Kidney tubule cell (primary cell): Measurements from ENCODE around the gene CABLES2.
A peak's percentile ranks its signal among the peaks of the same experiment; 100 is the strongest.

Source experiments
- DNase-seq: peaks from one replicate; pipeline ENCODE4 v3.0.0-alpha.2; 2018; ENCODE audit warnings: low spot score

Gene CABLES2

GRCh38 chr20:62372042-62372993 is 34.8 kb downstream of the CABLES2 start:
- no peak for DNase-seq

GRCh38 chr20:62371588-62372041 is 35.5 kb downstream of the CABLES2 start:
- DNase-seq: no peak

- no peak for DNase-seq
These were observed 36.1 kb downstream of the CABLES2 start for GRCh38 chr20:62370807-62371587.

- DNase-seq: peak; percentile 74
These were observed 36.8 kb downstream of the CABLES2 start for GRCh38 chr20:62370115-62370806.

- DNase-seq: no peak
These were observed 37.3 kb downstream of the CABLES2 start for GRCh38 chr20:62369815-62370114.

- peak; percentile 83 for DNase-seq
These were observed 37.9 kb downstream of the CABLES2 start for GRCh38 chr20:62368976-62369814.

GRCh38 chr20:62368392-62368975 is 38.6 kb downstream of the CABLES2 start:
- no peak for DNase-seq

GRCh38 chr20:62367633-62368391 is 39.3 kb downstream of the CABLES2 start:
- no peak for DNase-seq

- DNase-seq: peak; percentile 64
These were observed 39.9 kb downstream of the CABLES2 start, which contains the start of gene LAMA5 for GRCh38 chr20:62367136-62367632. LAMA5 (minus strand) TSS chr20:62367312; CDS start chr20:62367245, 67 bp downstream.

- DNase-seq: peak; percentile 67
These were observed 40.5 kb downstream of the CABLES2 start for GRCh38 chr20:62366370-62367135.

GRCh38 chr20:62365814-62366369 is 41.2 kb downstream of the CABLES2 start:
- DNase-seq: peak; percentile 89

GRCh38 chr20:62364911-62365736 is 42.0 kb downstream of the CABLES2 start:
- DNase-seq: peak; percentile 47

- DNase-seq: no peak
These were observed 42.9 kb downstream of the CABLES2 start for GRCh38 chr20:62363920-62364851.

GRCh38 chr20:62362991-62363919 is 43.8 kb downstream of the CABLES2 start:
- DNase-seq: peak; percentile 54

GRCh38 chr20:62362590-62362940 is 44.5 kb downstream of the CABLES2 start:
- DNase-seq: no peak
